Eye (tissue), 1 donor: ENCODE data around the gene FSD1.
"Not testable (repeated sequence)": the region's sequence is repeated elsewhere in the genome, so short reads cannot be mapped to it uniquely, and the experiment has no call there.

Experiments
- DNase-seq: peaks from one replicate; pipeline ENCODE4 v3.0.0-alpha.2; 2015

Gene FSD1

GRCh38 chr19:4347521-4347920 is 43.1 kb downstream of the FSD1 start:
- DNase-seq, result no peak

- not testable (repeated sequence) for DNase-seq
These were observed 44.8 kb downstream of the FSD1 start for GRCh38 chr19:4349225-4349624.

GRCh38 chr19:4350111-4350510 is 45.7 kb downstream of the FSD1 start:
- no peak for DNase-seq

GRCh38 chr19:4350726-4351125 is 46.3 kb downstream of the FSD1 start:
- DNase-seq, result no peak

- peak; percentile 82 for DNase-seq
These were observed 48.3 kb downstream of the FSD1 start for GRCh38 chr19:4352701-4353121.

GRCh38 chr19:4354282-4354681 is 49.9 kb downstream of the FSD1 start:
- no peak for DNase-seq

- DNase-seq, result no peak
These were observed 50.5 kb downstream of the FSD1 start for GRCh38 chr19:4354897-4355296.

- DNase-seq, result no peak
These were observed 52.8 kb downstream of the FSD1 start for GRCh38 chr19:4357095-4357797.

GRCh38 chr19:4357921-4358326 is 53.5 kb downstream of the FSD1 start:
- DNase-seq, result no peak

GRCh38 chr19:4358709-4359626 is 54.6 kb downstream of the FSD1 start:
- DNase-seq, result no peak

GRCh38 chr19:4359627-4360000 is 55.2 kb downstream of the FSD1 start:
- DNase-seq, result no peak

GRCh38 chr19:4360081-4360569 is 55.7 kb downstream of the FSD1 start:
- no peak for DNase-seq

- no peak for DNase-seq
These were observed 56.3 kb downstream of the FSD1 start for GRCh38 chr19:4360641-4361151.

- DNase-seq, result peak; percentile 9
These were observed 57.0 kb downstream of the FSD1 start for GRCh38 chr19:4361152-4362046.

GRCh38 chr19:4362101-4362828 is 57.9 kb downstream of the FSD1 start:
- no peak for DNase-seq

- DNase-seq, result no peak
These were observed 58.6 kb downstream of the FSD1 start for GRCh38 chr19:4362831-4363545.

GRCh38 chr19:4363571-4364304 is 59.3 kb downstream of the FSD1 start:
- DNase-seq, result no peak

GRCh38 chr19:4365341-4365740 is 60.9 kb downstream of the FSD1 start:
- DNase-seq, result peak; percentile 1

- peak; percentile 1 for DNase-seq
These were observed 61.6 kb downstream of the FSD1 start for GRCh38 chr19:4365791-4366665.
